Activated CD8-positive, alpha-beta T cell treated with anti-CD3 and anti-CD28 coated beads for 36 hours (primary cell): ENCODE data around the gene CXCL1. TPM values are rescaled to one million over a fixed set of nuclear protein-coding genes. Genes with fewer than 3 reads are reported as not detected.

Experiments
- ATAC-seq: fragments of 200-7000 bp; cut with Tn5 transposase; one replicate; pipeline ENCODE4 v1.10.0; 2021; ENCODE audit warnings: mild to moderate bottlenecking, moderate library complexity
- CTCF ChIA-PET: fragments of 350-600 bp; sonication (Branson Sonifier 250); formaldehyde crosslinking; loops from one replicate; lab custom pipeline; 2021; ENCODE audit warnings: antibody characterized with exemption; lab: Charles Lee
- POLR2A ChIA-PET: fragments of 350-600 bp; sonication (Branson Sonifier 250); formaldehyde crosslinking; loops from one replicate; lab custom pipeline; 2021; ENCODE audit warnings: antibody characterized with exemption; lab: Charles Lee
- DNase-seq: peaks from one replicate; pipeline ENCODE4 v3.0.0-alpha.2; 2020
- H3K27ac Mint-ChIP-seq: one replicate; pipeline ENCODE4 v1.8.0; 2021; ENCODE audit warnings: mild to moderate bottlenecking, mixed read lengths
- H3K27me3 Mint-ChIP-seq: one replicate; pipeline ENCODE4 v1.8.0; 2021; ENCODE audit warnings: mixed read lengths
- H3K36me3 Mint-ChIP-seq: one replicate; pipeline ENCODE4 v1.8.0; 2021; ENCODE audit warnings: low read depth, mixed read lengths
- H3K4me1 Mint-ChIP-seq: one replicate; pipeline ENCODE4 v1.8.0; 2021; ENCODE audit warnings: low read depth, mixed read lengths
- H3K4me3 Mint-ChIP-seq: one replicate; pipeline ENCODE4 v1.8.0; 2021; ENCODE audit warnings: mild to moderate bottlenecking, moderate library complexity, mixed read lengths
- H3K9me3 Mint-ChIP-seq: one replicate; pipeline ENCODE4 v1.8.0; 2021; ENCODE audit warnings: mixed read lengths
- intact Hi-C: fragments of 100-400 bp; cut with micrococcal nuclease; formaldehyde crosslinking; loops from one replicate; pipeline ENCODE4 v1.10.0; 2022
- total RNA-seq, 2 experiments: library from RNA; stranded (reverse); gene quantifications; one replicate each; pipeline ENCODE4 v1.2.3, GENCODE V29; 2021
- TF ChIP-seq, protein P1 (sequence below): fragments of 200-600 bp; IDR thresholded peaks from one replicate; pipeline ENCODE4 v1.8.0; 2022; ENCODE audit warnings: antibody characterized with exemption, mild to moderate bottlenecking

CXCL1 gene
- total RNA-seq, 2 experiments from 2014 or later = not detected

DNA sequence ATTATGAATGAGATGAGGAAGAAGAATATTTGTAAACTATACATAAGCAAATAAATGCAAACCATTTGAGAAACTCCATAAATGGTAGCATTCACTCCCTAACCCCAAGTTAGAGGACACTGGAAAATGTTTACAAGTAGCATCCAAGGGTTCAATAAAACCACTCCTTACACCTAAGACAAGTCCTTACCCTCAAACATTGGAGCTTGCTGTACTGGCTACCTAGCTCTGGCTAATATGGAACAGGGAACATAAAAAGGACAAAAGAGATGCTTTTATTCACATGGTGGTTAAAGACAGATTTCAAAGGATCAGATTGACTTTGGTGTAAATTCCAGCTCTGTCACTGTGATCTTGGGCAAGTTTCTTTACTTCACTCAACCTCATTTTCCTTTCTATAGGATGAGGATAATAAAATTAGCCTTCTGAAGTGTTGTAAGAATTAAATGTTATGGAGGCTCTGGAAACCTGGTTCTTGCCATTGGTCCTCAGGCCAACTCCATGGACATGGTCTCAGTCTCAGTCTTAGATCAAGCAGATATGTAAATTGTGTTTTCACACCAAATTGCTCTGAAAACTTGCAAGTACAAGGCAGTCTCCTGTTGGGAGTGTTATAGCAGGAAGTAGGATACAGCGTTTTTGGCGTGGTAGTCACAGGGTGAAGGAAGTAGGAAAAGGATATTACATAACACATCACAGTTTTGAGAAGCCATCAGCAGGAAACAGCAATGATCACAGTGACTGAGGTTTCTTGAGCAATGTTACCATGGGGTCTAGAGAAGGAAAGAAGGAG lies 3.3 kb downstream of the CXCL1 start:
- intact Hi-C loops = no loop called here
- ChIA-PET CTCF (interaction anchor here (1.3 kb wide), 1 partner anchor 262 kb away, joined by 3 read pairs; no protein-coding TSS in a partner anchor), POLR2A (no interaction called here)
- TF ChIP-seq, protein P1, sequence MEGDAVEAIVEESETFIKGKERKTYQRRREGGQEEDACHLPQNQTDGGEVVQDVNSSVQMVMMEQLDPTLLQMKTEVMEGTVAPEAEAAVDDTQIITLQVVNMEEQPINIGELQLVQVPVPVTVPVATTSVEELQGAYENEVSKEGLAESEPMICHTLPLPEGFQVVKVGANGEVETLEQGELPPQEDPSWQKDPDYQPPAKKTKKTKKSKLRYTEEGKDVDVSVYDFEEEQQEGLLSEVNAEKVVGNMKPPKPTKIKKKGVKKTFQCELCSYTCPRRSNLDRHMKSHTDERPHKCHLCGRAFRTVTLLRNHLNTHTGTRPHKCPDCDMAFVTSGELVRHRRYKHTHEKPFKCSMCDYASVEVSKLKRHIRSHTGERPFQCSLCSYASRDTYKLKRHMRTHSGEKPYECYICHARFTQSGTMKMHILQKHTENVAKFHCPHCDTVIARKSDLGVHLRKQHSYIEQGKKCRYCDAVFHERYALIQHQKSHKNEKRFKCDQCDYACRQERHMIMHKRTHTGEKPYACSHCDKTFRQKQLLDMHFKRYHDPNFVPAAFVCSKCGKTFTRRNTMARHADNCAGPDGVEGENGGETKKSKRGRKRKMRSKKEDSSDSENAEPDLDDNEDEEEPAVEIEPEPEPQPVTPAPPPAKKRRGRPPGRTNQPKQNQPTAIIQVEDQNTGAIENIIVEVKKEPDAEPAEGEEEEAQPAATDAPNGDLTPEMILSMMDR = no peak
- no peak for DNase-seq
- Mint-ChIP-seq H3K27ac (no peak overlapping the region), H3K4me3 (no peak overlapping the region), H3K36me3 (no peaks in the 10 kb centered on the region), H3K4me1 (peaks cover 4% of the 10 kb centered on the region), H3K9me3 (no peaks in the 10 kb centered on the region), H3K27me3 (peaks cover 25% of the 10 kb centered on the region)
- ATAC-seq = no peak

DNA sequence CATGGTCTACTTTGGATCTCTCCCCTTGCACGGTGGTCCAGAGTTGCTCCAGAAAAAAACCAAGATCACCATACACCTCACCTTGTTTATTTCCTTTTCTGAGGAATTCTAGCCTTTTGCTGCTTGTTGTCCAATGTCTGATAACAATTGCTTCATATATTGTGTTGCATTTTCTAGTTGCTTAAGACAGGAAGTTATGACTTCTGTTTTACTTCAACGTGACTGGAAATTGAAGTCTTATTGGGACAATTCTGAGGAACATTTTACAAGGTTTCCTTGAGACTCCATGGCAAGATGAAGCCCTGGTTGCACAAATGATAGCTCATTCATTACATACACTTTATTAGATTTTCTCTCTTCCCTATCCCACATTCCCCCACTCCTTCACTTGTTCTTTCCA lies 5.2 kb downstream of the CXCL1 start:
- ChIA-PET CTCF (no interaction called here), POLR2A (no interaction called here)
- DNase-seq = no peak
- H3K4me1 Mint-ChIP-seq = no peaks in the 10 kb centered on the region
- H3K36me3 Mint-ChIP-seq = no peaks in the 10 kb centered on the region
- H3K4me3 Mint-ChIP-seq = no peak overlapping the region
- no peaks in the 10 kb centered on the region for H3K9me3 Mint-ChIP-seq
- intact Hi-C loops = no loop called here
- no peak for ATAC-seq
- TF ChIP-seq, protein P1 = no peak
- no peak overlapping the region for H3K27ac Mint-ChIP-seq
- peaks cover 13% of the 10 kb centered on the region for H3K27me3 Mint-ChIP-seq

DNA sequence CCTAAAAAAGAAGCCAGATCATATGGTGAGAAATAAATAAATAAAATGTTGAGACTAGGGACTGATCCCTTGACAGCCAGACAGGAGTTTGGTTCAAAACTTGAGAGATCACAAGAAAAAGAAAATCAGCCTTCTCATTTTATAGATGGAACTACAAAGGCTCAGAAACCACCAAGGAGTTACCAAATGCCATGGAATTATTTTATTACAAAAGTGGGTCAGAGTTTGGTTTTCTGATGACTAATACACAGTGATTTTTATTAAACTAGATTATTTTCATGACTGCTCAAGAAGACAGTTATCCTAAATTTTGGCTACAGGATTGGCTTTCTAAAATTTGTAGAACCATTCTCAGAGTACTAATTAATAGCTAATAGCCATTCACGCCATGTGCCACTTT lies 6.2 kb downstream of the CXCL1 start:
- ChIA-PET POLR2A (no interaction called here), CTCF (no interaction called here)
- Mint-ChIP-seq H3K4me3 (no peak overlapping the region), H3K27ac (no peak overlapping the region), H3K36me3 (no peaks in the 10 kb centered on the region), H3K4me1 (no peaks in the 10 kb centered on the region), H3K27me3 (peaks cover 9% of the 10 kb centered on the region), H3K9me3 (no peaks in the 10 kb centered on the region)
- TF ChIP-seq, protein P1 = no peak
- ATAC-seq = no peak
- intact Hi-C loops = no loop called here
- no peak for DNase-seq

DNA sequence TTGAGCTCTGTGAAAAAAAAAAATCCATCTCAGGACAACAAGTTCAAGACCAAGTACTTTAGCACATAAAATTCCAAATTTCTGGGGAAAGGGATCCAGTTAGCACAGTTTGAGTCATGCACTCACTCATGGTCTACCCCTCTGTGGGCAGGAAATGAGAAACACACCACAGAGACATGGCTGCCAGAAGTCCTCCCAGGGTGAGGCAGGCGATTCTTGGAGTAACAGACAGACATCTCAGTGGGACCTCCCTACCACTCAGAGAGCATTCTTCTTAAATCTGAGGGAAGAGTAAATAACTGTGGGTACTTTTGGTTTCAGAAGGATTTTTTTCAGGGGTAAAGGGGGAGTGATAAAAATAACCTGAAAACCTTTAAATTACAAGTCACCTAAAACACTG lies 14.1 kb downstream of the CXCL1 start:
- ChIA-PET POLR2A (no interaction called here), CTCF (no interaction called here)
- intact Hi-C loops = no loop called here
- Mint-ChIP-seq H3K4me3 (no peak overlapping the region), H3K4me1 (no peaks in the 10 kb centered on the region), H3K9me3 (no peaks in the 10 kb centered on the region), H3K36me3 (no peaks in the 10 kb centered on the region), H3K27me3 (no peaks in the 10 kb centered on the region), H3K27ac (no peak overlapping the region)
- TF ChIP-seq, protein P1 = no peak
- DNase-seq (no peak), ATAC-seq (no peak)

DNA sequence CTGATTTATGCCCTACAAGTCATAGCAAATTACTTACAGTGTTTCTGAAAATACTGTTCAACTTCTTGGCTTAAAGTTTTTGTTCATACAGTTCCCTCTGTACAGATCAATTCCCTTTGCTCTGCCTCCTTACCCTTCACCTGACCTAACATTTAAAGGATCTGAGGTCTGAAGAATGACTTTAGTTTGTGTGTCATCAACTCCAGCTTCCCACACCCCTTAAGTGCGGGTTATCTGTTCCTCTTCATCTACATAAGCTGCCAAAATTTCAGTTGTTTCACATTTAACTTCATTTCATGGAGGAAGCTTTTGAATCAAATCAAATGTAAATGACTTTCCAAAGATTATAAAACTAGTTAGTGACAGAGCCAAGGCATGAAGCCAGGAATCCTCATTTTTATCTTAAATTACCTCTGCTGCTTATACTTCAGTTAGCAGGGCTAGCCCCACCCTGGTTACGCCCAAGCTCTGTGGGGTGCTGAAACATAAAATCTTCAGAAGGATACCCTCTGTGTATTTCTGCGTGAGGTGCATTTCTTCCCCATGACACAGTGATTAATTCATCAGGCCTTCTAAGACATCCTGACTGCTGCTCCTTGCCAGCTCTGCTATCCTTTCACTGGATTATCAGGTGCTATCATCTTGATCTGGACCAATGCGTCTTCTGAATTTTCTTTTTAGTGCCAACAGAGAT lies 16.5 kb downstream of the CXCL1 start:
- no peaks in the 10 kb centered on the region for H3K9me3 Mint-ChIP-seq
- no peaks in the 10 kb centered on the region for H3K27me3 Mint-ChIP-seq
- DNase-seq = no peak
- TF ChIP-seq, protein P1 = no peak
- no peak overlapping the region for H3K27ac Mint-ChIP-seq
- no peaks in the 10 kb centered on the region for H3K4me1 Mint-ChIP-seq
- CTCF ChIA-PET = no interaction called here
- intact Hi-C loops = no loop called here
- no peak overlapping the region for H3K4me3 Mint-ChIP-seq
- POLR2A ChIA-PET = no interaction called here
- no peaks in the 10 kb centered on the region for H3K36me3 Mint-ChIP-seq
- no peak for ATAC-seq
